Heart left ventricle (tissue), 13 donors: Measurements from ENCODE around the gene PRSS1.

Source experiments
- POLR2A ChIP-seq, 2 donors: fragments of 450-650 bp; IDR thresholded peaks; one replicate each; pipeline ENCODE4 v1.6.1; 2017; ENCODE audit warnings: antibody characterized with exemption in 2 of 2, mild to moderate bottlenecking in 2 of 2, moderate library complexity in 2 of 2
- TF ChIP-seq, protein P1 (sequence below), 12 donors: fragments of 200-600 bp; sonication (generic) in 4 of 12; IDR thresholded peaks; one replicate each; pipeline versions ENCODE4 v1.5.0 to v1.8.0; 2018 to 2022; ENCODE audit warnings: antibody characterized with exemption in 12 of 12, mild to moderate bottlenecking in 5 of 12
- donor health status: ischemic (EF 13 %, LVEDD 7.1; RV severe dilation, severe dysfunction).
- donor health status: DM: no; HTN: yes; CAD: no.
- donor health status: DM: no; HTN: no; CAD: no.
- donor health status: ischemic (EF 25% LVEDD 6.9; RV normal size, moderate dysfunction).
- donor health status: ischemic (EF 25% LVEDD 5.7; RV mildly dilated, moderate dysfunction).
- donor health status: ischemic (EF 35%, LVEDD 5.7; RV mildly dilated, moderate dysfunction).
- donor health status: nonischemic (EF 11% LVEDD 7.7; RV severe dilation, severe dysfunction).
- donor health status: DM: yes; HTN: yes; CAD: no.
- donor health status: PGD.
- donor health status: ischemic (EF 29% LVEDD 5.4; RV normal size, mild dysfunction).
- donor health status: nonischemic (EF 23%, LVEDD 6.1; RV moderate dilation, normal function).

GRCh38 chr7:142784096-142784495 lies 34.8 kb downstream of the PRSS1 start:
- TF ChIP-seq, protein P1, sequence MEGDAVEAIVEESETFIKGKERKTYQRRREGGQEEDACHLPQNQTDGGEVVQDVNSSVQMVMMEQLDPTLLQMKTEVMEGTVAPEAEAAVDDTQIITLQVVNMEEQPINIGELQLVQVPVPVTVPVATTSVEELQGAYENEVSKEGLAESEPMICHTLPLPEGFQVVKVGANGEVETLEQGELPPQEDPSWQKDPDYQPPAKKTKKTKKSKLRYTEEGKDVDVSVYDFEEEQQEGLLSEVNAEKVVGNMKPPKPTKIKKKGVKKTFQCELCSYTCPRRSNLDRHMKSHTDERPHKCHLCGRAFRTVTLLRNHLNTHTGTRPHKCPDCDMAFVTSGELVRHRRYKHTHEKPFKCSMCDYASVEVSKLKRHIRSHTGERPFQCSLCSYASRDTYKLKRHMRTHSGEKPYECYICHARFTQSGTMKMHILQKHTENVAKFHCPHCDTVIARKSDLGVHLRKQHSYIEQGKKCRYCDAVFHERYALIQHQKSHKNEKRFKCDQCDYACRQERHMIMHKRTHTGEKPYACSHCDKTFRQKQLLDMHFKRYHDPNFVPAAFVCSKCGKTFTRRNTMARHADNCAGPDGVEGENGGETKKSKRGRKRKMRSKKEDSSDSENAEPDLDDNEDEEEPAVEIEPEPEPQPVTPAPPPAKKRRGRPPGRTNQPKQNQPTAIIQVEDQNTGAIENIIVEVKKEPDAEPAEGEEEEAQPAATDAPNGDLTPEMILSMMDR (IDR thresholded peaks at IDR 0.05), result no peak
- TF ChIP-seq POLR2A (IDR thresholded peaks at IDR 0.05), result no peak
